ENCODE measurements around the gene CXorf49B. TPM values are rescaled to one million over a fixed set of nuclear protein-coding genes. Genes with fewer than 3 reads are reported as not detected.
"Not testable (repeated sequence)": the region's sequence is repeated elsewhere in the genome, so short reads cannot be mapped to it uniquely, and the experiment has no call there.

Gene CXorf49B
- total and polyA plus RNA-seq, 4 donors, result not detected

DNA sequence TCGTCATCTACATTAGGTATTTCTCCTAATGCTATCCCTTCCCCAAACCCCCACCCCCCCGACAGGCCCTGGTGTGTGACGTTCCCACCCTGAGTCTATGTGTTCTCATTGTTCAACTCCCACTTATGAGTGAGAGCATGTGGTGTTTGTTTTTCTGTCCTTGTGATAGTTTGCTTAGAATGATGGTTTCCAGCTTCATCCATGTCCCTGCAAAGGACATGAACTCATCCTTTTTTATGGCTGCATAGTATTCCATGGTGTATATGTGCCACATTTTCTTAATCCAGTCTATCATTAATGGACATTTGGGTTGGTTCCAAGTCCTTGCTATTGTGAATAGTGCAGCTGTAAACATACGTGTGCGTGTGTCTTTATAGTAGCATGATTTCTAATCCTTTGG is 43.3 kb downstream of the CXorf49B start:
- not testable (repeated sequence) for H3K36me3 ChIP-seq (ENCODE audit: control insufficient read depth in 4 of 4, insufficient read depth in 3 of 4, low read depth in 1 of 4, low read length in 3 of 4); H3K27ac ChIP-seq (ENCODE audit: low read depth in 1 of 2, low read length in 2 of 2); H3K4me3 ChIP-seq (ENCODE audit: low read depth in 1 of 3, low read length in 3 of 3); DNase-seq (ENCODE audit: low spot score); H3K9me3 ChIP-seq (ENCODE audit: control insufficient read depth in 4 of 4, low read length in 3 of 4); H3K9ac ChIP-seq (ENCODE audit: low read depth in 1 of 2, low read length in 2 of 2); H3K27me3 ChIP-seq (ENCODE audit: control insufficient read depth in 4 of 4, insufficient read depth in 4 of 4, low read length in 3 of 4); H3K4me1 ChIP-seq (ENCODE audit: control insufficient read depth in 4 of 4, insufficient read depth in 4 of 4, low read length in 3 of 4)
- WGBS, result 84% methylated on average over 5 of the region's 5 CpGs

- WGBS, result 63% methylated on average over 10 of the region's 10 CpGs
- no peak for DNase-seq (ENCODE audit: low spot score)
Measured at GRCh38 chrX:71809886-71810285, 46.7 kb downstream of the CXorf49B start.

GRCh38 chrX:71814123-71814912 is 51.2 kb downstream of the CXorf49B start:
- TF ChIP-seq, protein P1, sequence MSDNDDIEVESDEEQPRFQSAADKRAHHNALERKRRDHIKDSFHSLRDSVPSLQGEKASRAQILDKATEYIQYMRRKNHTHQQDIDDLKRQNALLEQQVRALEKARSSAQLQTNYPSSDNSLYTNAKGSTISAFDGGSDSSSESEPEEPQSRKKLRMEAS (IDR thresholded peaks at IDR 0.05), result no peak
- no peak for TF ChIP-seq ZBTB33 (IDR thresholded peaks at IDR 0.05)
- Histone ChIP-seq H3K4me1 (ENCODE audit: control insufficient read depth in 4 of 4, insufficient read depth in 4 of 4, low read length in 3 of 4) (no peaks in the 10 kb centered on the region), H3K4me3 (ENCODE audit: low read depth in 1 of 3, low read length in 3 of 3) (no peak overlapping the region), H3K27me3 (ENCODE audit: control insufficient read depth in 4 of 4, insufficient read depth in 4 of 4, low read length in 3 of 4) (peaks cover 0 to 3% (median 0%) of the 10 kb centered on the region in 4 donors), H3K9ac (ENCODE audit: low read depth in 1 of 2, low read length in 2 of 2) (no peak overlapping the region), H3K27ac (ENCODE audit: low read depth in 1 of 2, low read length in 2 of 2) (no peak overlapping the region), H3K9me3 (ENCODE audit: control insufficient read depth in 4 of 4, low read length in 3 of 4) (peaks cover 0 to 3% (median 0%) of the 10 kb centered on the region in 4 donors), H3K36me3 (ENCODE audit: control insufficient read depth in 4 of 4, insufficient read depth in 3 of 4, low read depth in 1 of 4, low read length in 3 of 4) (no peaks in the 10 kb centered on the region)
- 86% methylated on average over 25 of the region's 25 CpGs for whole genome bisulfite sequencing
- DNase-seq (ENCODE audit: low spot score), result no peak

More at GRCh38 chrX:71809886-71810285, 46.7 kb downstream of the CXorf49B start:
- Histone ChIP-seq H3K27ac (ENCODE audit: low read depth in 1 of 2, low read length in 2 of 2) (no peak overlapping the region), H3K27me3 (ENCODE audit: control insufficient read depth in 4 of 4, insufficient read depth in 4 of 4, low read length in 3 of 4) (peaks cover 0 to 3% (median 0%) of the 10 kb centered on the region in 4 donors), H3K4me3 (ENCODE audit: low read depth in 1 of 3, low read length in 3 of 3) (no peak overlapping the region), H3K4me1 (ENCODE audit: control insufficient read depth in 4 of 4, insufficient read depth in 4 of 4, low read length in 3 of 4) (no peaks in the 10 kb centered on the region), H3K9me3 (ENCODE audit: control insufficient read depth in 4 of 4, low read length in 3 of 4) (peaks cover 0 to 4% (median 0%) of the 10 kb centered on the region in 4 donors), H3K36me3 (ENCODE audit: control insufficient read depth in 4 of 4, insufficient read depth in 3 of 4, low read depth in 1 of 4, low read length in 3 of 4) (no peaks in the 10 kb centered on the region), H3K9ac (ENCODE audit: low read depth in 1 of 2, low read length in 2 of 2) (no peak overlapping the region)
- TF ChIP-seq SP1 (IDR thresholded peaks at IDR 0.05), result no peak
- TF ChIP-seq, protein P2, sequence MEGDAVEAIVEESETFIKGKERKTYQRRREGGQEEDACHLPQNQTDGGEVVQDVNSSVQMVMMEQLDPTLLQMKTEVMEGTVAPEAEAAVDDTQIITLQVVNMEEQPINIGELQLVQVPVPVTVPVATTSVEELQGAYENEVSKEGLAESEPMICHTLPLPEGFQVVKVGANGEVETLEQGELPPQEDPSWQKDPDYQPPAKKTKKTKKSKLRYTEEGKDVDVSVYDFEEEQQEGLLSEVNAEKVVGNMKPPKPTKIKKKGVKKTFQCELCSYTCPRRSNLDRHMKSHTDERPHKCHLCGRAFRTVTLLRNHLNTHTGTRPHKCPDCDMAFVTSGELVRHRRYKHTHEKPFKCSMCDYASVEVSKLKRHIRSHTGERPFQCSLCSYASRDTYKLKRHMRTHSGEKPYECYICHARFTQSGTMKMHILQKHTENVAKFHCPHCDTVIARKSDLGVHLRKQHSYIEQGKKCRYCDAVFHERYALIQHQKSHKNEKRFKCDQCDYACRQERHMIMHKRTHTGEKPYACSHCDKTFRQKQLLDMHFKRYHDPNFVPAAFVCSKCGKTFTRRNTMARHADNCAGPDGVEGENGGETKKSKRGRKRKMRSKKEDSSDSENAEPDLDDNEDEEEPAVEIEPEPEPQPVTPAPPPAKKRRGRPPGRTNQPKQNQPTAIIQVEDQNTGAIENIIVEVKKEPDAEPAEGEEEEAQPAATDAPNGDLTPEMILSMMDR (IDR thresholded peaks at IDR 0.05; ENCODE audit: low read depth, low read length, missing input control), result no peak
- TF ChIP-seq, protein P1 (IDR thresholded peaks at IDR 0.05), result no peak
- TF ChIP-seq HNF4G (IDR thresholded peaks at IDR 0.05), result no peak
